Astrocyte of the cerebellum (primary cell): ENCODE results near the gene KCTD21.

ENCODE experiments used
- DNase-seq: peaks from one replicate; pipeline ENCODE4 v3.0.0-alpha.2; 2011; ENCODE audit warnings: low read depth
- H3K4me3 ChIP-seq: 2 replicates; pipeline ENCODE4 v1.5.1; 2011; ENCODE audit warnings: mild to moderate bottlenecking, low read depth, low read length, moderate library complexity
- CTCF ChIP-seq: IDR thresholded peaks from 2 replicates; pipeline ENCODE4 v1.5.1; 2012; ENCODE audit warnings: low read length, low read depth, moderate library complexity, mild to moderate bottlenecking; ENCODE audit errors: missing control alignments
- in situ Hi-C: cut with HindIII; loops from 2 replicates; pipeline ENCODE4 v1.10.0; 2017; ENCODE audit warnings: low sequenced_read_pairs

Gene KCTD21

GRCh38 chr11:78138291-78138690 is 50.1 kb downstream of the KCTD21 start:
- TF ChIP-seq CTCF: no peak
- in situ Hi-C loops: no loop called here
- no peak for DNase-seq
- H3K4me3 ChIP-seq: peak overlapping the region; percentile 96

- TF ChIP-seq CTCF: no peak
- no peak overlapping the region for H3K4me3 ChIP-seq
- in situ Hi-C loops: no loop called here
- DNase-seq: no peak
Measured at GRCh38 chr11:78132475-78132874, 56.0 kb downstream of the KCTD21 start.

- H3K4me3 ChIP-seq: no peak overlapping the region
- in situ Hi-C loops: no loop called here
- no peak for TF ChIP-seq CTCF
- no peak for DNase-seq
Measured at GRCh38 chr11:78131956-78132355, 56.5 kb downstream of the KCTD21 start.

GRCh38 chr11:78127403-78127802 is 61.0 kb downstream of the KCTD21 start:
- no peak overlapping the region for H3K4me3 ChIP-seq
- TF ChIP-seq CTCF: no peak
- in situ Hi-C loops: no loop called here
- DNase-seq: no peak
